Astrocyte of the cerebellum (primary cell): ENCODE data around the gene DNASE1L2.

ENCODE experiments used
- DNase-seq: peaks from one replicate; pipeline ENCODE4 v3.0.0-alpha.2; 2011; ENCODE audit warnings: low read depth
- H3K4me3 ChIP-seq: 2 replicates; pipeline ENCODE4 v1.5.1; 2011; ENCODE audit warnings: mild to moderate bottlenecking, low read depth, low read length, moderate library complexity
- in situ Hi-C: cut with HindIII; loops from 2 replicates; pipeline ENCODE4 v1.10.0; 2017; ENCODE audit warnings: low sequenced_read_pairs
- TF ChIP-seq, protein P1 (sequence below): IDR thresholded peaks from 2 replicates; pipeline ENCODE4 v1.5.1; 2012; ENCODE audit warnings: low read length, low read depth, moderate library complexity, mild to moderate bottlenecking; ENCODE audit errors: missing control alignments

The DNASE1L2 gene

GRCh38 chr16:2212362-2213324 lies 23.6 kb upstream of the DNASE1L2 start:
- TF ChIP-seq, protein P1, sequence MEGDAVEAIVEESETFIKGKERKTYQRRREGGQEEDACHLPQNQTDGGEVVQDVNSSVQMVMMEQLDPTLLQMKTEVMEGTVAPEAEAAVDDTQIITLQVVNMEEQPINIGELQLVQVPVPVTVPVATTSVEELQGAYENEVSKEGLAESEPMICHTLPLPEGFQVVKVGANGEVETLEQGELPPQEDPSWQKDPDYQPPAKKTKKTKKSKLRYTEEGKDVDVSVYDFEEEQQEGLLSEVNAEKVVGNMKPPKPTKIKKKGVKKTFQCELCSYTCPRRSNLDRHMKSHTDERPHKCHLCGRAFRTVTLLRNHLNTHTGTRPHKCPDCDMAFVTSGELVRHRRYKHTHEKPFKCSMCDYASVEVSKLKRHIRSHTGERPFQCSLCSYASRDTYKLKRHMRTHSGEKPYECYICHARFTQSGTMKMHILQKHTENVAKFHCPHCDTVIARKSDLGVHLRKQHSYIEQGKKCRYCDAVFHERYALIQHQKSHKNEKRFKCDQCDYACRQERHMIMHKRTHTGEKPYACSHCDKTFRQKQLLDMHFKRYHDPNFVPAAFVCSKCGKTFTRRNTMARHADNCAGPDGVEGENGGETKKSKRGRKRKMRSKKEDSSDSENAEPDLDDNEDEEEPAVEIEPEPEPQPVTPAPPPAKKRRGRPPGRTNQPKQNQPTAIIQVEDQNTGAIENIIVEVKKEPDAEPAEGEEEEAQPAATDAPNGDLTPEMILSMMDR, result no peak
- H3K4me3 ChIP-seq, result peak overlapping the region; percentile 54
- DNase-seq, result no peak
- in situ Hi-C loops, result no loop called here

DNA sequence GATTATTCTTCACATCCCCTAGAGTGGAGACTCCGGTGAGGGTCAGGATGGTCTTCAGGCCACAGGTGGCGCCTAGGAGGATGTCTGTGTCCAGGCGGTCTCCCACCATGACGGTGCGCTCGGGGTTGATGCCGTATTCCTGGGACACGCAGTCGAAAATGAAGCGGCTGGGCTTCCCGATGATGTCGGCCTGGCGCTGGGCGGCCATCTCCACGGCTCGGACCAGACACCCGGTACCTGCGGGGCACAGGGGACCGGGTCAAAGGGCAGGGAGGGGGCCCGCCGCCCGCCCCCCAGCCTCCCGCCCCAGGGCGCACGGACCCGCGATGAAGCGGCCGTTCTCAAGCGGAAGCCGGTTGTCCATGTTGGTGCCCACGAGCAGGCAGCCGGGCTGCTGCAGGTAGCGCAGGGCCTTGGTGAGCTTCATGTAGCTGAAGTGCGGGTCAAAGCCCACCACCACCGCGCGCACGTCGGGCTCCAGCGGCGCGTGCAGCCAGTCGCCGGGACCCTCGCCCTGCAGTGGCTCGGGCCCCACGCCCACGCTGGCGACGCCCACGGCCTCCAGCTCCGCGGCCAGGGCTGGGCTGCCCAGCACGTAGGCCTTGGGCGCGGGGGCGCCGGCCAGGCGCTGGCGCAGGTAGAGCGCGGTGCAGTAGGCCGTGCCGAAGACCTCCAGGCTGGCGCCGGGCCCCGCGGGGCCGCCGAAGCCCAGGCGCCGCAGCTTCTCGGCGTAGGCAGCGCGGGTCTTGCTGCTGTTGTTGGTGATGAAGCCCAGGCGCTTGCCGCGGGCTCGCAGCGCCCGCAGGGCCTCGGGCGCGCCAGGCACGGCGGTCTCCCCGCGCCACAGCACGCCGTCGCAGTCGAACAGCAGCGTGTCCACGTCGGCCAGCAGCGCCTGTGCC lies 22.2 kb upstream of the DNASE1L2 start:
- in situ Hi-C loops, result no loop called here
- no peak for DNase-seq
- H3K4me3 ChIP-seq, result peak overlapping the region; percentile 54
- TF ChIP-seq, protein P1, result peak; percentile 7

- no peak for DNase-seq
- peak within 1 kb of the TSS; percentile 66 for H3K4me3 ChIP-seq
- in situ Hi-C loops, result no loop called here
- TF ChIP-seq, protein P1, result no peak
Measured at GRCh38 chr16:2214719-2214968, 21.6 kb upstream of the DNASE1L2 start, which contains the start of gene PGP. TSS of gene PGP (minus strand) at chr16:2214840. CDS start at chr16:2214777, 63 bp downstream.

DNA sequence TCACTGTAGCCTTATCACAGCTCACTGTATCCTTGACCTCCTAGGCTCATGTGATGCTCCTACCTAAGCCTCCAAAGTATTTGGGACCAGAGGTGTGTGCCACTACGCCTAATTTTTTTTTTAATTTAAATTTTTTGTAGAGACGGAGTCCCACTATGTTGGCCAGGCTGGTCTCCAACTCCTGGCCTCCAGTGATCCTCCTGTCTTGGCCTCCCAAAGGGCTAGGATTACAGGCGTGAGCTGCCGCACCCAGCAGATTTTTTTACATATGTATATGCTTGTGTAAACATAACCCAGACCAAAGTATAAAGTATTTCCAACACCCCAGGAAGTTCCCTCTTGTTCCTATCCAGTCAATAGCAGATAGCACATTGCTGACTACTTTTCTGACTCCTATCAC lies 19.9 kb upstream of the DNASE1L2 start:
- no peak overlapping the region for H3K4me3 ChIP-seq
- TF ChIP-seq, protein P1, result no peak
- no peak for DNase-seq
- in situ Hi-C loops, result no loop called here

GRCh38 chr16:2223221-2223941 lies 12.9 kb upstream of the DNASE1L2 start, which contains the start of gene E4F1:
TSS of gene E4F1 (plus strand) at chr16:2223591. CDS start at chr16:2223614, 23 bp downstream.
- peak within 1 kb of the TSS; percentile 92 for H3K4me3 ChIP-seq
- in situ Hi-C loops, result no loop called here
- DNase-seq, result peak; percentile 98
- TF ChIP-seq, protein P1, result no peak
